A673 (cell line): ENCODE data around the gene FSTL4.

Experiments used
- EZH2 ChIP-seq: fragments of 200-600 bp; sonication (generic); IDR thresholded peaks from 2 replicates; pipeline ENCODE4 v1.6.1; 2017; ENCODE audit warnings: borderline replicate concordance, low read depth, mild to moderate bottlenecking, mixed read lengths, antibody characterized with exemption, low read length; ENCODE audit not compliant: poor library complexity, severe bottlenecking
- TF ChIP-seq, protein P1 (sequence below): fragments of 300-800, 200-600 bp; sonication (generic); conservative IDR thresholded peaks from 2 replicates; pipeline ENCODE4 v1.5.1; 2017; ENCODE audit warnings: low read depth, mild to moderate bottlenecking, antibody characterized with exemption, low read length, moderate library complexity, mixed read lengths

DNA sequence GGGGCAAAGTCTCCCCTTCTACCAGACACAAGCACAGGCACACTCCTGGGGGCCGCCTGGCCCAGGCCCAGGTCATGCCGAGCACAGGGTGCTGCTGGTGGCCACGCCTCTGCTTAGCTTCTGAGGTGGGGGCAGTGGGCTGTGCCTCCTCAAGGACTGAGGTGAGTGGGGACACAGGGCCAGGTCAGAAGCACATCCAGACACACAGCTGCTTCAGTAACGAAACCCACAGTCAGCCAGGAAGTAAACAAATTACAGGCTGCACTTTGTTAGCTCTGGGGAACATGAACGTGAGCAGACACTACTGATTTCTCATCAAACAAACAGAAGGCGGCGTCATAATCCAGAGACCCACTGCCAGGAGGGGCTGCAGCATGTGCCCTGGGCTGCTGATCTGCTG lies 368.1 kb downstream of the FSTL4 start:
- TF ChIP-seq EZH2 = no peak
- TF ChIP-seq, protein P1, sequence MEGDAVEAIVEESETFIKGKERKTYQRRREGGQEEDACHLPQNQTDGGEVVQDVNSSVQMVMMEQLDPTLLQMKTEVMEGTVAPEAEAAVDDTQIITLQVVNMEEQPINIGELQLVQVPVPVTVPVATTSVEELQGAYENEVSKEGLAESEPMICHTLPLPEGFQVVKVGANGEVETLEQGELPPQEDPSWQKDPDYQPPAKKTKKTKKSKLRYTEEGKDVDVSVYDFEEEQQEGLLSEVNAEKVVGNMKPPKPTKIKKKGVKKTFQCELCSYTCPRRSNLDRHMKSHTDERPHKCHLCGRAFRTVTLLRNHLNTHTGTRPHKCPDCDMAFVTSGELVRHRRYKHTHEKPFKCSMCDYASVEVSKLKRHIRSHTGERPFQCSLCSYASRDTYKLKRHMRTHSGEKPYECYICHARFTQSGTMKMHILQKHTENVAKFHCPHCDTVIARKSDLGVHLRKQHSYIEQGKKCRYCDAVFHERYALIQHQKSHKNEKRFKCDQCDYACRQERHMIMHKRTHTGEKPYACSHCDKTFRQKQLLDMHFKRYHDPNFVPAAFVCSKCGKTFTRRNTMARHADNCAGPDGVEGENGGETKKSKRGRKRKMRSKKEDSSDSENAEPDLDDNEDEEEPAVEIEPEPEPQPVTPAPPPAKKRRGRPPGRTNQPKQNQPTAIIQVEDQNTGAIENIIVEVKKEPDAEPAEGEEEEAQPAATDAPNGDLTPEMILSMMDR = no peak
